ENCODE data around the gene KIF11. TPM values are rescaled to one million over a fixed set of nuclear protein-coding genes. Genes with fewer than 3 reads are reported as not detected.

Gene KIF11
- total and polyA plus RNA-seq, 2 of the 13 experiments (the other 11 are each of a cell fraction or from before 2014, with no cell fraction given), result 8.7 to 38.4 TPM

DNA sequence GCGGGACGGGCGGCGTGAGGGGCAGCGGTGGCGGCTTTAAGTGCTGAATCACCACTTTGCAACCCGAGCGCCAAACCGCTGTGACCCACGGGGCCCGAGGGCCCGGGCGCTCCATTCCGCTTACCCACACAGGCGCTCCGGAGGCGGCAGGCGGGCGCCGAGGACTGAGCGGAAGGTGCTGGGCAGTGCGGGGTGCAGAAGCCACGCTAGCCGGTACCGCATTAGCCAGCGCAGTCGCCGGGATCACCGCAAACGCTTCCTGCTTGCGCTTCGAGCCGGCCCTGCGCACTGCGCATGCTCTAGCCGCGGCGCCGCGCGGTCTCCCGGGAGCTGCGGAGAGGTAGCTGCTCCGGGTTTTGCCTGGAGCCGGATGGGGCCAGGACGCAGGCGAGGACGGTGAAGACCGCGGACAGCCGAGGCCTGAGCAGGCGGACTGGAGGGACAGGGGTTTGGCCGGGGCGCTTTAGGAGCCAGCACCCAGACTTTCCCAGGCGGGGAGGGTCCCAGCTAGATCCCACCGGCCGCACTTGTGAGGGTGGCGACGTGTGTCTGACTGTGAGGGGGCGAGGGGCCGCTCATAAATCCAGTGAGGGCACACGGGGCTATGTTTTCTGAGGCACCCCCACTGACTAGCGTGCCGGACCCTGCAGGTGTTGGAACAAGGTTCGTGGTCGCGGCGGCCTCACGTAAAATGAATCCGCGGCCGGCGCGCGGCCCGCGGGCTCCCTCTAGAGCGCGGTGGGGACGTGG is 19.0 kb upstream of the KIF11 start, which contains the start of gene IDE (continued):
- TF ChIP-seq, protein P1, sequence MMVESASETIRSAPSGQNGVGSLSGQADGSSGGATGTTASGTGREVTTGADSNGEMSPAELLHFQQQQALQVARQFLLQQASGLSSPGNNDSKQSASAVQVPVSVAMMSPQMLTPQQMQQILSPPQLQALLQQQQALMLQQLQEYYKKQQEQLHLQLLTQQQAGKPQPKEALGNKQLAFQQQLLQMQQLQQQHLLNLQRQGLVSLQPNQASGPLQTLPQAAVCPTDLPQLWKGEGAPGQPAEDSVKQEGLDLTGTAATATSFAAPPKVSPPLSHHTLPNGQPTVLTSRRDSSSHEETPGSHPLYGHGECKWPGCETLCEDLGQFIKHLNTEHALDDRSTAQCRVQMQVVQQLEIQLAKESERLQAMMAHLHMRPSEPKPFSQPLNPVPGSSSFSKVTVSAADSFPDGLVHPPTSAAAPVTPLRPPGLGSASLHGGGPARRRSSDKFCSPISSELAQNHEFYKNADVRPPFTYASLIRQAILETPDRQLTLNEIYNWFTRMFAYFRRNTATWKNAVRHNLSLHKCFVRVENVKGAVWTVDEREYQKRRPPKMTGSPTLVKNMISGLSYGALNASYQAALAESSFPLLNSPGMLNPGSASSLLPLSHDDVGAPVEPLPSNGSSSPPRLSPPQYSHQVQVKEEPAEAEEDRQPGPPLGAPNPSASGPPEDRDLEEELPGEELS (CRISPR knock-in tag; IDR thresholded peaks at IDR 0.05), result peak; percentile 64
- TF ChIP-seq HOXD1 (CRISPR knock-in tag; IDR thresholded peaks at IDR 0.05) (peak; percentile 47), ZNF431 (CRISPR knock-in tag; IDR thresholded peaks at IDR 0.05; ENCODE audit: borderline replicate concordance, low read depth) (0 out of 2 replicates have a peak, but pooled peaks have one; percentile 7), RFX3 (CRISPR knock-in tag; IDR thresholded peaks at IDR 0.05) (0 out of 2 replicates have a peak, but pooled peaks have one; percentile 39), ZNF567 (CRISPR knock-in tag; IDR thresholded peaks at IDR 0.05; ENCODE audit: borderline replicate concordance) (peak; percentile 62; the same call in 1 of the 2 replicates), SMC3 (IDR thresholded peaks at IDR 0.05; ENCODE audit: low read length) (no peak; the same call in 1 of the 2 replicates), GPN1 (CRISPR knock-in tag; IDR thresholded peaks at IDR 0.05; ENCODE audit: borderline replicate concordance) (peak; percentile 35; the same call in 1 of the 2 replicates), POLR2A (IDR thresholded peaks at IDR 0.05; ENCODE audit: insufficient read depth in 1 of 2, low read depth in 2 of 2, low read length in 2 of 2) (peak; percentile 87 to 88), ZNF296 (CRISPR knock-in tag; conservative IDR thresholded peaks at IDR 0.05) (no peak), ZNF557 (CRISPR knock-in tag; IDR thresholded peaks at IDR 0.05) (peak; percentile 62; the same call in 1 of the 2 replicates), FOXC1 (CRISPR knock-in tag; IDR thresholded peaks at IDR 0.05; ENCODE audit: borderline replicate concordance) (peak; percentile 84; the same call in 1 of the 2 replicates), NKX3-1 (CRISPR knock-in tag; IDR thresholded peaks at IDR 0.05) (peak; percentile 92), ZNF33B (CRISPR knock-in tag; IDR thresholded peaks at IDR 0.05) (peak; percentile 58; the same call in 1 of the 2 replicates), ZNF552 (CRISPR knock-in tag; IDR thresholded peaks at IDR 0.05; ENCODE audit: borderline replicate concordance) (no peak; the same call in none of the 2 replicates)
- TF ChIP-seq, protein P2, sequence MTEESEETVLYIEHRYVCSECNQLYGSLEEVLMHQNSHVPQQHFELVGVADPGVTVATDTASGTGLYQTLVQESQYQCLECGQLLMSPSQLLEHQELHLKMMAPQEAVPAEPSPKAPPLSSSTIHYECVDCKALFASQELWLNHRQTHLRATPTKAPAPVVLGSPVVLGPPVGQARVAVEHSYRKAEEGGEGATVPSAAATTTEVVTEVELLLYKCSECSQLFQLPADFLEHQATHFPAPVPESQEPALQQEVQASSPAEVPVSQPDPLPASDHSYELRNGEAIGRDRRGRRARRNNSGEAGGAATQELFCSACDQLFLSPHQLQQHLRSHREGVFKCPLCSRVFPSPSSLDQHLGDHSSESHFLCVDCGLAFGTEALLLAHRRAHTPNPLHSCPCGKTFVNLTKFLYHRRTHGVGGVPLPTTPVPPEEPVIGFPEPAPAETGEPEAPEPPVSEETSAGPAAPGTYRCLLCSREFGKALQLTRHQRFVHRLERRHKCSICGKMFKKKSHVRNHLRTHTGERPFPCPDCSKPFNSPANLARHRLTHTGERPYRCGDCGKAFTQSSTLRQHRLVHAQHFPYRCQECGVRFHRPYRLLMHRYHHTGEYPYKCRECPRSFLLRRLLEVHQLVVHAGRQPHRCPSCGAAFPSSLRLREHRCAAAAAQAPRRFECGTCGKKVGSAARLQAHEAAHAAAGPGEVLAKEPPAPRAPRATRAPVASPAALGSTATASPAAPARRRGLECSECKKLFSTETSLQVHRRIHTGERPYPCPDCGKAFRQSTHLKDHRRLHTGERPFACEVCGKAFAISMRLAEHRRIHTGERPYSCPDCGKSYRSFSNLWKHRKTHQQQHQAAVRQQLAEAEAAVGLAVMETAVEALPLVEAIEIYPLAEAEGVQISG (CRISPR knock-in tag; IDR thresholded peaks at IDR 0.05), result peak; percentile 71
- TF ChIP-seq, protein P3, sequence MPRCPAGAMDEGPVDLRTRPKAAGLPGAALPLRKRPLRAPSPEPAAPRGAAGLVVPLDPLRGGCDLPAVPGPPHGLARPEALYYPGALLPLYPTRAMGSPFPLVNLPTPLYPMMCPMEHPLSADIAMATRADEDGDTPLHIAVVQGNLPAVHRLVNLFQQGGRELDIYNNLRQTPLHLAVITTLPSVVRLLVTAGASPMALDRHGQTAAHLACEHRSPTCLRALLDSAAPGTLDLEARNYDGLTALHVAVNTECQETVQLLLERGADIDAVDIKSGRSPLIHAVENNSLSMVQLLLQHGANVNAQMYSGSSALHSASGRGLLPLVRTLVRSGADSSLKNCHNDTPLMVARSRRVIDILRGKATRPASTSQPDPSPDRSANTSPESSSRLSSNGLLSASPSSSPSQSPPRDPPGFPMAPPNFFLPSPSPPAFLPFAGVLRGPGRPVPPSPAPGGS (CRISPR knock-in tag; IDR thresholded peaks at IDR 0.05), result peak; percentile 86
- TF ChIP-seq, protein P4, sequence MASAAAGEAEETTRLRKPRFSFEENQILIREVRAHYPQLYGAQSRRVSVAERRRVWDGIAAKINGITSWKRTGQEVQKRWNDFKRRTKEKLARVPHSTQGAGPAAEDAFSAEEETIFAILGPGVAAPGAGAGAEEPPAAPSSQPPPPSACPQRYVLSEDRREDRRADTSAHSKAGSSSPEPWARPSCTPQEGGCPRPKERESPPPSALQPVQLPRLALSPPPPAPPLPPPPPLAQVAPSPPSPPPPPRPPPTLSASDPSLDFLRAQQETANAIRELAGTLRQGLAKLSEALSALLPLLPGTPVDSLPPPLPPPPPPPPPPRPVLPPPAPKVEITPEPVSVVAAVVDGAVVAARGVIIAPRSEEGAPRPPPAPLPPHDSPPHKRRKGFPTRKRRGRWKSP (CRISPR knock-in tag; IDR thresholded peaks at IDR 0.05), result peak; percentile 100

Data from HepG2 (cell line).